ENCODE measurements around the gene ATMIN.

The ATMIN gene, protein sequence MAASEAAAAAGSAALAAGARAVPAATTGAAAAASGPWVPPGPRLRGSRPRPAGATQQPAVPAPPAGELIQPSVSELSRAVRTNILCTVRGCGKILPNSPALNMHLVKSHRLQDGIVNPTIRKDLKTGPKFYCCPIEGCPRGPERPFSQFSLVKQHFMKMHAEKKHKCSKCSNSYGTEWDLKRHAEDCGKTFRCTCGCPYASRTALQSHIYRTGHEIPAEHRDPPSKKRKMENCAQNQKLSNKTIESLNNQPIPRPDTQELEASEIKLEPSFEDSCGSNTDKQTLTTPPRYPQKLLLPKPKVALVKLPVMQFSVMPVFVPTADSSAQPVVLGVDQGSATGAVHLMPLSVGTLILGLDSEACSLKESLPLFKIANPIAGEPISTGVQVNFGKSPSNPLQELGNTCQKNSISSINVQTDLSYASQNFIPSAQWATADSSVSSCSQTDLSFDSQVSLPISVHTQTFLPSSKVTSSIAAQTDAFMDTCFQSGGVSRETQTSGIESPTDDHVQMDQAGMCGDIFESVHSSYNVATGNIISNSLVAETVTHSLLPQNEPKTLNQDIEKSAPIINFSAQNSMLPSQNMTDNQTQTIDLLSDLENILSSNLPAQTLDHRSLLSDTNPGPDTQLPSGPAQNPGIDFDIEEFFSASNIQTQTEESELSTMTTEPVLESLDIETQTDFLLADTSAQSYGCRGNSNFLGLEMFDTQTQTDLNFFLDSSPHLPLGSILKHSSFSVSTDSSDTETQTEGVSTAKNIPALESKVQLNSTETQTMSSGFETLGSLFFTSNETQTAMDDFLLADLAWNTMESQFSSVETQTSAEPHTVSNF

DNA sequence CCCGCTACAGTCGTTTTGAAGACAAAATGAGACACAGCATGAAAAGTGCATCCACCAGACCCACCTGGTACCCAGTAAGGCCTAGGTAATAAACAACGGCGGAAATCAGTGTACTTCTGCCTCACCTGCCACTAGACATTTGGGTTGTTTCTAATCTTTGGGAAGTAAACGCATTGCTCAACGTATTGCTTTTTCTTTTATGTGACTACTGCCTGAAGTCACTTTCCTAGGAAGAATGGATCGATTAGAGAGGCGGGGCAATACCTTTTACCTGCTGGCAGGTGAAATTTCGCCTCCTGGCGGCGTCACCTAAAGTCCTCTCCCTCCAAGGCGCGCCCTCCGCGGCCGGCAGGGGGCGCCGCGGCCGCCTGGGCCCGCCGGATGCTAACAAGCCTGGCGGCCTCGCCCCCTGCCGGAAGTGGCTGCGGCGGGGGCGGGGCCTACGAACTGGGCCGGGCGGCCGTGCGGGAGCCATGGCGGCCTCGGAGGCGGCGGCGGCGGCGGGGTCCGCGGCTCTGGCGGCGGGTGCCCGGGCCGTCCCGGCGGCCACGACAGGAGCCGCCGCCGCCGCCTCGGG, at the start of gene ATMIN:
TSS of gene ATMIN (plus strand) at position 445 of the 577 bp plus-strand sequence. CDS start at position 474, 29 bp downstream.
- DNase-seq: peak; percentile 86

GRCh38 chr16:80986557-80986956, 49.1 kb upstream of the ATMIN start:
- no peak for DNase-seq

DNA sequence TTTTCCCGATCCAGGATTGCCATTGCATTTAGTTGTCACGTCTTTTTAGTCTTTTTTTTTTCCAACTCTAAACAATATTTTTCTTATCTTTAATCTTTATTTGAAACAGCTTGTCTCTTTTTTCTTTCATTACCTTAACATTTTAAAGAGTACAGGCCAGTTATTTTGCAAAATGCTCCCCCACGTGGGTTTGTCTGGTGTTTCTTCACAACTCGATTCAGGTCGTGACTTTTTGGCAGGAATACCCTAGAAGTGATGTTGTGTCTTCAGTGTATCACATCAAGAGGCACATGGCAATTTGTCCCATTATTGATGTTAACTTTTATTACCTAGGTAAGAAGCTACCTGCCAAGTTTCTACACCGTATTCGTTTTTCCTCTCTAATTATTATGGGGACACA, 46.9 kb upstream of the ATMIN start:
- no peak for DNase-seq

- no peak for DNase-seq
Measured at GRCh38 chr16:80989801-80990200, 45.8 kb upstream of the ATMIN start.

DNA sequence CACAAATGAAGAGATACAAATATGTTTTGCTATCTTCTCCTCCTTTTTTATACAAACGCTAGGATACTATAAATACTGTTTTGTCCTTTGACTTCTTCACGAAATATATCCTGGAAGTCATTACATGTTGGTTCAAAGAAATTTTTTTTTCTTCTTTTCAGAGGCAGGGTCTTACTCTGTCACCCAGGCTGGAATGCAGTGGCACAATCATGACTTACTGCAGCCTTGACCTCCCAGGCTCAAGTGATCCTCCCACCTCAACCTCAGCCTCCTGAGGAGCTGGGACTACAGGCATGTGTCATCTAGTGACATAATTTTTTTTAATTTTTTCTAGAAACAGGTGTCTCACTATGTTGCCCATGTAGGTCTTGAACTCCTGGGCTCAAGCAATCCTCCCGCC, 45.1 kb upstream of the ATMIN start:
- no peak for DNase-seq

GRCh38 chr16:80990978-80991377, 44.7 kb upstream of the ATMIN start:
- DNase-seq: no peak

GRCh38 chr16:80991792-80992430, 43.7 kb upstream of the ATMIN start:
- no peak for DNase-seq

- no peak for DNase-seq
Measured at GRCh38 chr16:80992676-80993293, 42.9 kb upstream of the ATMIN start.

- DNase-seq: no peak
Measured at GRCh38 chr16:80993307-80993706, 42.3 kb upstream of the ATMIN start.

DNA sequence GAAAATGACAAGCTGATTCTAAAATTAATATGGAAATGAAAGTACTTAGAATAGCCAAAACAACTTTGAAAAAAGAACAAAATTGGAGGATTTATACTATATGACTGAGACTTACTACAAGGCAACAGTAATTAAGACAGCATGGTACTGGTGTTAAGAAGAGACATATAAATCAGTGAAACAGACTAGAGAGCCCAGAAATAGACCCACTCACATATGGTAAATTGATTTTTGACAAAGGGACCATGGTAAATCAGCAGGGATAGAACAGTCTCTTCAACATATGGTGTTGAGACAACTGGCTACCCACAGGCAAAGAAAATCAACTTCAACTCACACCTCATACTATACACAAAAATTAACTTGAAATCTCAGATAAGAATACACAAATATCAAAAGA, 41.8 kb upstream of the ATMIN start:
- no peak for DNase-seq

DNA sequence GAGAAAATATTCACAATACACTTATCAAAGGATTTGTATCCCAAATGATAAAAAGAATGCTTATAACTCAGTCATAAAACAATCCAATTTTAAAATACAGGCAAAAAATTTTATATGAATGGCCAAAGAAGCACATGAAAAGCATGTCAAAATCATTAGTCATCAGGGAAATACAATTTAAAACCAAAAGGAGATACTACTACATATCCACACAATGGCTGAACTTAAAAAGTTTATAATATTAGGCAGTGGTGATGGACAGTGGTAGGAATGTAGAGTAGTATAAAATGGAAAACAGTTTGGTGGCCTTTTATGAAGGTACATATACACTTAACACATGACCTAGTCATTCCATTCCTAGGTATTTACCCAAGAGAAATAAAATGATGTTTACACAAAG, 41.2 kb upstream of the ATMIN start:
- DNase-seq: no peak

GRCh38 chr16:80996688-80997138, 38.9 kb upstream of the ATMIN start:
- DNase-seq: no peak

GRCh38 chr16:80997139-80997798, 38.4 kb upstream of the ATMIN start:
- DNase-seq: no peak

DNA sequence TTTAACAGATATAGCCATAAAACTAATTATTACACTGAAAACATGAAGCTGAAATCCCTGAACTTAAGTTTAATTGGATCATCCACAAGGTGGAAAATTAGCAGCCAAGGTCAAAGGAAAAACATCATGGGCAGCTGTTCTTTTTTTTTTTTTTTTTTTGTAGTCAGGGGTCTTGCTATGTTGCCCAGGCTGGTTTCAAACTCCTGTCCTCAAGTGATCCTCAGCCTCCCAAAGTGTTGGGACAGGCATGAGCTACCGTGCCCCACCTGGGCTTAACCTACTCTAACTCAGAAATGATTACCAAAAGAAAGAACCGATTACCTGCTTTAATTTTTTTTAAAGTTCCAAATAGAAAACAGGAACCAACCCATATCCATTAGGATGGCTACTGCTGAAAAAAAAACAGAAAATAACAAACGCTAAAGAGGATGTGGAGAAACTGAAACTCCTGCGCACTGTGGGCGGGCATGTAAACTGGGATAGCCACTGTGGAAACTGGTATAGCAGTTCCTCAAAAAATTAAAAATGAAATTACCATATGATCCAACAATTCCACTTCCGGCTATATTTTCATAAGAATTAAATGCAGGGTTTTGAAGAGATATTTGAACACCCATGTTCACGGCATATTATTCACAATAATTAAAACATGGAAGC, 37.5 kb upstream of the ATMIN start:
- DNase-seq: no peak

- DNase-seq: no peak
Measured at GRCh38 chr16:81000873-81001272, 34.8 kb upstream of the ATMIN start.

DNA sequence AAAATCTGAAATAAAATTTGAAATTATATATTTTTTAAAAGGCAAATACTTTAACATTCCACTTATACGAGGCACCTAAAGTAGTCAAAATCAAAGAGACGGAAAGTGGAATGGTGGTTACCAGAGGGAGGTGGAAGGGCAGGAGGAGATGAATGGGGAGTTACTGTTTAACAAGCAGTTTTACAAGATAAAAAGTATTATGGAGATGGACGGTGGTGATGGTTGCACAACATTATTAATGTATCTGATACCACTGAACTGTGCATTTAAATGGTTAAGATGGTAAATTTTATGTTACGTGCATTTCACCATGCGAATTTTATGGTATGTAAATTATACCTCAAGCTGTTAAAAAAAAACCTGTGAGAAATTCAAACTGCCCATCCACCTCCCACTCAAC, 34.3 kb upstream of the ATMIN start:
- no peak for DNase-seq

- no peak for DNase-seq
Measured at GRCh38 chr16:81003064-81003463, 32.6 kb upstream of the ATMIN start.

- no peak for DNase-seq
Measured at GRCh38 chr16:81003610-81004460, 31.8 kb upstream of the ATMIN start.

- no peak for DNase-seq
Measured at GRCh38 chr16:81004646-81005353, 30.8 kb upstream of the ATMIN start.

DNA sequence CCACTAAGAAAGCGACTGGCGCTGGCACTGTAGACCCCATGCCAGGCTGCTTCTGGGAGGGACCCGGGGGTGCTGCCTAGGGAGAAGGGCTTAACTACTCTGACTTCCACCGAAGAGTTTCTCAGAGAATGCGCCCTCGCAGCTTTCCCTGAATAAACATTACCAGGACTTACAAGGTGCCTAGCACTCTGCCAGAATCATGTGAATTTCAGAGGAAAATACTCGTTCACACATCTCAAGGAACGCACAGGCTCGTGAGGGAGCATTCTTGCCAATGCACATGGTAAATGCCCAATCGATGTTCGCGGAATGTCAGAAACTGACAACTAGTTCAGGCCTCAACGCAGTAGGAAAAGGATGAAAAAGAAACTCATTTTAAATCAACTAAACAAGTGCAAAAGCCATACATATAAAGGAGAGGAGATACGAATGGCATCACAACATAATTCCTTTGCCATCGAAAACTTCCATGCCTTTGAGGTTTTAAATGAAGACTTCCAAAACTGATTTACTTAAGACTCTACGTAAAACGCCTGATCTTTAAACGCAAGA, 30.0 kb upstream of the ATMIN start:
- no peak for DNase-seq

Measured in left hindlimb (tissue), 1 donor.